NAMALWA (cell line): Measurements from ENCODE around the gene ST6GALNAC5.

Experiments used
- DNase-seq: peaks from one replicate; pipeline ENCODE4 v3.0.0-alpha.2; 2015; ENCODE audit warnings: low spot score

The ST6GALNAC5 gene

DNA sequence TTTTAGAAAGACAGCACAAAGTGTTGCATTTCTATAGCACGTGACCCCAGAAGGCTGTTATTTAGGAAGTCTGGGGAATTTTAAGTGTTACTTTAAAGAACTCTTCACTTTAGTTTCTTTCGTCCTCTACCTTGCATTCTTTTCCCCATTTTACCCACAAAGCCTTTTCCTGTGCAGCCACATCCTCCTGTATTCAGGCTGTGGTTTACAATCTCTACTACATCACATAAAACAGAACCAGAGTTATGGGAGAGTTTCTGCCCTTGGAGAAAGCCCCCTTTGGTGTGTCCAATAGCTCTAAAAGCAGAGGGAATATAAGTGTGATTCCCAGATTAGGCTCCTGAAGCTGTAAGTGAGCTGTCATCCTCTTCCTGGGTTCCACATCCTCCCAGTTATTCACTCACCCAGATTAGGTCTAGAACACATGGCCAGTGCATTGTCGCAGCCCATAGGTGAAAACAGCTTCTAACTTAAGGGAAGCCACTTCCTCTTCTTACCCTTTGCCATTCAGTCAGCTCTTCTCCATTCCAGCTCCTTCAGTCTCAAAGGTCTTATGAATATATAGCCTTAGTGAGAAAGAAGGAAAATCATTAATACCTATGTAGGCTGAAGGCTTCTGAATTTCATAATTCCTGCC, 180.8 kb downstream of the ST6GALNAC5 start:
- no peak for DNase-seq

DNA sequence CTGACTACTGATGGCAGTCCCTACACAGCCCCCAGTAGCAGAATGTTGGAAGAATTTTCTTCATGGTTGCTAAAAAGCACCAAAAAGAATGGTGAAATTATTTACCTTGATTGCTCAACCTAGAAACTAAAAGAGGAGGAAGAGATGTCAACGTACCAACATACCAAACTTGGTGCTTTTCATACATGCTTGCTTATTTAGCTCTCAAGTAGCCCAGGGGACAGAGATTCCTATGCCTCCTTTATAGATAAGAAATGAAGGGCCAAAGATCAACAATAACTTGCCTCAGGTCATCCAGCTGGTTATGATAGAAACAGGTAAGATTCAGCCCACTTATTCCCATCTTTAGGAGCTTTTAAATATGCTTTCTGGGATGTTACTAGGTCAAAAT, 181.3 kb downstream of the ST6GALNAC5 start:
- no peak for DNase-seq

DNA sequence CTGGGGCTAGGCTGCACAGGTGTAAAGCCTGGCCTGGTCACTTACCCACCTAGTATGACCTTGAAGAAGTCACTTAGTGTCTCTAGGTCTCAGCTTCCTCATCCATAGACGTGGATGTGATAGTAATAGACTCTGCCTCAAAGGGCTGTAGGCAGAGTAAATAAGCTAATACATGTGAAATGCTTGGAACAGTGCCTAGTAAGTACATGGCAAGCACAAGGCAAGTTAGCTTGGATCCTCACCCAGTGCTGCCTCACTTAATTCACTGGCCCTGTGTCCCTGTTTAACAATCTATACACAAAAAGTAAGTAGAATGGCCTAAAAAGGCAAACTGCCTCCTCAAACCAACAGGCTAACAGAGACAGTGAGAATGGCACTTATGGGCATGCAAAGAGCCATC, 184.1 kb downstream of the ST6GALNAC5 start:
- DNase-seq = no peak

DNA sequence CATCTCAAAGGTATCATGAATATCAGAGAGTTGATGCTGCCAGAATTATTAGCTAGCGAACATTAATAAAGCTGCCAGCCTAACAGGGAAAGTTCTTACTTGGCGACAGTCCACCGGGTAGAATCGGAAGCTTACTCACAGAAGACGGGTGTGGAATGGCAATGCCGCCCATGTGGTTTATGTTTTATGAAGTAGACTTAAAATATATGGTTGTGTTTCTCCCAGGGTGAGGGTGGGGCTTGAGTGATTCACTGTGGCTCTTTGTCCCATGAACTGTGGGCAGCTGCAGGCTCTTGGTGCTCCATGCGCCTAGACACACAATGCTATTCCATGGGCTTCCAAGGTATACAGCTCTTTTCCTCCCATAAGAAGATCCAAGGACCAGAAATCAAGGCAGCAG, 189.2 kb downstream of the ST6GALNAC5 start:
- no peak for DNase-seq

DNA sequence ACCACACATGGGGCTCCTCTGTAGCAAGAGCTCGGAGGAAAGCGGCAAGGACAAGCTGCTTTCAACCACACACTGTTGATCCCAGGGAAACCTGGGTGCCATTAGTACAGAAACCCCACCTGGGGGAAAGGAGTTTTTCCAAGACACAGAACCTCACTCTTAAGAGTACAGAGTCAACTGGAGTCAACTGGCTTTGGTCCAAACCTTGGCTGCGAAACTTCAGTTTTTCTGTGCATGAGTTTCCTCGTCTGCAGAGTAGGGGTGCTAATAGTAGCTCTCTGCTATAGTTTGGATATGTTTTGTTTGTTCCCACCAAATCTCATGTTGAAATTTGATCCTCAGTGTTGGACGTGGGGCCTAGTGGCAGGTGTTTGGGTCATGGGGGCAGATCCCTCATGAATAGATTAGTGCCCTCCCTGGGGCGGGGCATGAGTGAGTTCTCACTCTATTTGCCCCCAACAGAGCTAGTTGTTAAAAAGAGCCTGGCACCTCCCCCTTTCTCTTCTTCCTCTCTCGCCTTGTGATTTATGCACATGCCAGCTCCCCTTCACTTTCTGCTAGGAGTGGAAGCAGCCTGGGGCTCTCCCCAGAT, 190.8 kb downstream of the ST6GALNAC5 start:
- DNase-seq = no peak

DNA sequence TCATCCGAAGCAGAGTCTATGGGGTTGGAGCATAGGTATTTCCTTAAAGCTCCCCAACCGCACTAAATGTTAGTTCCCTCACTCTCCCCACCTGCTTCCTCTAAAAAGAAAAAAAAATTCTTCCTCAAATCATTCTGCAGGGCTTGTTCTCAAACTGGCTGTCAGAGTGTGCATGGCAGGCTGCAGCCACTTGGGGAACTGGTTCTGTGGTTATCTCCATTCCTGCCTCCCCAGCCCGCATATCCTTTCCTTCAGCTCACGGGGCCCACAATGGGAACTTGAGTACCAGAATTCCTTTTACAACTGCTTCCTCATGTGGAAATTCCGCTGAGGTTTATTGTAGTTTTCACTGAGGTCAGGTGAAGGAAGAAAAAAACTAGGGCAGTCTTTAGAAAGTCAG, 192.7 kb downstream of the ST6GALNAC5 start:
- DNase-seq = no peak

DNA sequence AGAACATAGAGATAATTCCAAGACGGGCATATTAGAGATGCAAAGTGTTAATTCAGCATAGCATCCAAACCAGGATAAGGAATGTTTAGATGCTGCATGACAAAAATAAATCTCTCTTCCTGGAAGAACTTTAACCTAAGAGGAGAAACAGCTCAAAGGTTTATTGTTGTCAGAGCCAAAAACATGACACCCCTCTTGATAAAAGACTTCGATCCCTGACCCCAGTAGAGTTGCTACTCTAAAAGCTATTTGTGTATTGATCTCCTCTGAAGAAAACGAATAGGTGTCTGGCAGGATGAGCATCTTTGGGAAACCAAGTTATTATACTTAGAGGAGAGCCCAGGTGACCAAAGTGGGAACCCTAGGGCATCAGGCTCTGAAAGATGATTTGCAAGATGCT, 193.9 kb downstream of the ST6GALNAC5 start:
- no peak for DNase-seq

DNA sequence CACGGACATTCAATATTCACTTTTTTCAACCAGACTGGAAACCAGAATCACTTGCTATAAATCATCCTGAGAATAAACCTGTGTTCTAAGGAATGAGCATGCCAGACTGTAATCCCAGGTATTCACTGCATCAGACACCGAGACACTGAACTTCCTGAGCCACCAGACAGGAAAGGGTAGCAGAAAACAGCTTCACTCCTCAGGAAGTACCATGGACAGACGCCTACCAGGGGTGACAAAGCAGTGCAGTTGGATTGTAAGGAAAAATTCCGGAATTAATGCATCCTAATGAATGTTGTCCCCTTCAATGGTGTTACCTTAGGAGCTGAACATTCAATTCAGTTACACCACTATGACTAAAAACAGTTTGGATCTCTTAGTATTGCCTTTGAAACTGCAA, 195.8 kb downstream of the ST6GALNAC5 start:
- no peak for DNase-seq

DNA sequence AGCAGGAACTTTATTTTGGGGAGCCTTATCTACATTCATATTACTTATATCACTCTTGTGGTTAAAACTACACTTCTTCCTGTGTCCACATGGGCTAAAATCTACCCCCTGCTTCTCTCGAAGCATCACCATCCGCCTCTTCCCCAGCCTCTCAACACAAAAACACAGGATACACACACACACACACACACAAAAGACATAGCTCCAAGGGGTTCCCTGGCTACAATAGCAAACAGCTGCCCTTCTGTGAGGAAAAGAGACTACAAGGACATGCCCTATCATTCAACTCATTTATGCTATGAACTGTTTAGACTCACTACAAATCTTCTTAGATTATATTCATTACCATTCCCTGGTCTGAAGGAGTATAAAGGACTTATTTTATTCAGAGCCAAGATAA, 197.0 kb downstream of the ST6GALNAC5 start:
- DNase-seq = no peak

DNA sequence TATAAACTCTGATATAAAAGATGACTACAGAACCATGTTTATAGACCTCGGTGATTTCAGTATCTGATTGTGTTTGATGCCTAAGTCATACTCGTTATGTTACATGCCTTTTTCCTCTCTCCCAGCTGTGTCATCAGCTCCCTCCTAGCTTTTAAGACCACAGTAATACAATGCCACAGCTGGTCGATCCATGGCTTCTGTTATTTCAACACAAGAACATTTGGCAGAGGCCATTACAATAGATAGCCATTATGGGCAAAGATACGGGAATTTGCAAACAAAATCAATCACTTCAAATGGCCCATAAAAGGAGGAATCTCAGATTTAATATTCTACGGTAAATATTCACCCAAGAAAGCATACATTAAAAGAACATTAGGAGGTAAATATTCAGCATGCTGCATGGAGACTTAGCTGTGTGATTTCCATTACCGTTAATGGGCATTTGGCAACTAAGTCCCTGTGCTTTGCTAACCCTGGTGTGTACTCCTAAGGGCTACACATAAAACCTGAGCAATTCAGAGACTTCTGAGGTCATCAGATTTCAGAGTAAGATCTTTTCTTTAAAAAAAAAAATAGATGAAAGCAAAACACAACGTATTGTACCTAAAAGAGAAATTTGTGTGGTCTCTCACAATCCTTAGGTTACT, 198.5 kb downstream of the ST6GALNAC5 start:
- no peak for DNase-seq

DNA sequence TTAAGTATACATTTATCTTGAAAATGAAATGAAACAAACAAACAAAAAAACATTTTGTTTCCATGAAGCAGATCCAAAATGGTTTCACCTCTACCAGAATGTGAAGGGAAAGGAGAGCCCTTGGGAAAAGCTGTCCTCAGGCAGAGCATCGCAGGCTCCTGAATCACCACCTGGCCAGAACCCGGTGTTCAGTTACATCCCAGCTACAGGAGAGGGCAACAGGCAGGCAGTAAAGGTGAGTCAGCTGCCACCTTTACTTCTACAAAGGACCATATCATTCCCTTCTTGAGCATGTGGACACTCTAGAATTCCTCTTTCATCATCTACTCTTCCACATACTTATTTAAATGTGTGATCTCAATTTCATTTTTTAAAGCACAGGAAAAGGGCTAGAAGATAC, 200.7 kb downstream of the ST6GALNAC5 start:
- no peak for DNase-seq

DNA sequence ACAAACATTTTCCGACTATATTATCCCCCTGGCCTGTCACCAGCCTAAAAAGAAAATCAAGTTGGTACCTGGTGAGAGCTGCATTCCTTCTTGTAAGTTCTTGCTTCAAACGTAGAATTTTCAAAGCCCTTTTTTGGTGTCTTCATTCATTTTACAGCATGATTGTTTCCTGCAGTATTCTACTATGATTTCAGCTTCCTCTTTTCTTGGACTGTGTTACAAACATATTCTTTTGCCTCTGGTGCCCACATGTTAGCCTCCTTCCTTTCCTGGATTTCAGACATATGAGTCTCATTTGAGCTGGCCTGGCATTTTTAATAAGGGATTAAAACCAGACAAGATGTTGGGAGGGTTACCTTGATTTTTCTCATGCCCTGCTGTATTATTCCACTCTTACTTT, 209.5 kb downstream of the ST6GALNAC5 start:
- DNase-seq = no peak

DNA sequence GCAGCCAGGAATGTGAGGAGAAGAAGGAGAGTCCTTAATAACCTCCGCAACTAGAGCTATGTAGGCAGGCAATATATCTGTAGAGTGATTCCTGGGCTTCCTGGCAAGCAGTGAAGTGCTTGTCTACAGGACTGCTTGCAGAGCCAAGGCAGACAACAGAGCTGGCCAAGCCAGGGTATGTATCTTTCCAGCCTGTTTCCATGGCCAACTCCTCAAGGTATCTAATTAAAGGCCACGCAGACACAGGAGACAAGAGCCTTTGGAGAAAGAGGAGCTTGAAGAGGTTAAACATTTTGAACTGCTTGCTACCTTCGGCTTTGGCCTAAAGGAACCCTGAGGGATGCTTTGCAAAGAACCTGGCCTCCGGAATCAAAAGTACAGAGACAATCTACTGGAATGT, 214.6 kb downstream of the ST6GALNAC5 start:
- DNase-seq = no peak

DNA sequence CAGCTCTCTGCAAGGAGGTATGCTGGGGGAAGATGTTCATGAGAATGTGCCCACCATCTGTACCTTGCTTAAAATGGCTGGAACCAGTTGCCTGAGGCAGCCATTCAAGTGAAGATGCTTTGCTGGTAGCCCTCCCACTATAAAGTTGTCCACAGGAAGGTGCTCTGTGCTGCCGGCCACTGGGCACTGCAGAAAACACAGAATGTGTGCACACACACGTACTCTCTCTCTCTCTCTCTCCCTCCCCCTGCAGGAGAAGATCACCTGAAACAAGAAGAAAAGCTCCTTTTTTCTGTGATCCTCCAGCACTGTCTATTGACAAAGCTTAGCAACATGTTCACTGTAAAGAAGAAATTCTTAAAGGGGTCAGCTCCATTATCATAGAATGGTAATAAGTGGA, 217.2 kb downstream of the ST6GALNAC5 start:
- no peak for DNase-seq

DNA sequence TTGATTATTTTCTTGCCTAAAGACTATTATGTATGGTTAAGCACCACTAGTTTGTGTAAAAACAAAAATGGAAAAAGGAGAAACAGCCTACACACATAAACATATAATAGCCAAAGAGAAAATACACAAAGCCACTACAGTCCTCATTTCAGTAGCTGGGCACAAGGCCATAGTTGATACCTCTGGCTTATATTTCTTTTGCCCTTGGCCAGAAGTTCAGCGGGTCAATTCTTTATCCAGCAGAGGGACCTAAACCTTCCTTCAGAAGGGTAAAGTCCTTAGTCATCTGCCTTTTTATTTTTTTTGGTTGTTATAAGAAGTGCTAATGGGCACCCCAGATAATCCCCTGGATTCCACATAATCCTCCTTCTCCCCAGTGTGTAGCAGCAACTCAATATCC, 217.8 kb downstream of the ST6GALNAC5 start:
- no peak for DNase-seq

DNA sequence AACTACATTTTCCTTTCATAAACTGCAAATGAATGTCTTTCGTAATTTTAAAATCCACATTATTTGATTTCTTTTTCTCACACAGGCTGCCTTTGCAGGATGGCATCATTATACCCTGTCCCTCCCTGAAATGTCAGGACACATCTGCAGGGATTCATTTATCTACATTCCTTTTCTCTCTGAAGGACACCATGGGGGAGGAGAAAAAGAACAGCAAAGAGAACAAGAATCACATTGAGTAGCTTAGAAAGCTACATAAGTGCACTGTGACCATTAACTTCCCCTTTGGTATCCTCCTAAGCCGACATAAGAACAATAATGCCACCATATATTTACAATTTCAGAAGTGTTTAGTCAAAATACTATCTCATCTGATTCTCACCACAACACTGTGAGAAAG, 222.5 kb downstream of the ST6GALNAC5 start:
- no peak for DNase-seq

DNA sequence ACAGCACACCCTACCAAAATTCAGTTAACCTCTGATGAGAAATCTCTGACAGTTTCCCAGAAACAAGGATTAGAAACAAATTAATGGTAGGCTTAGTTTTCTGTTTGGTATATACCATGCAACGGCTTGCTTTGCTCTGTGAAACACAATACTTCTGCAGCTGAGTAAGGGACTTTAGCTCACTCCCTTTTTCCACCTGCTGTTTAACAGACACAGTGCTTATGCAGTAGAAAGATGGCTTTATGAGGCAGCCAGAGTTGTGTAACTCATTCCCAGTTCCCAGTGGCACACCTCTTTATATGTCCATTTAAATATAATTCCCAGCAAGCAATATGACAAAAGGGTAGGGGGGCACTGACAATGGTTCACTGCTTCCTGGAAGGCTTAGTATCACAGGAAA, 228.0 kb downstream of the ST6GALNAC5 start:
- DNase-seq = no peak

DNA sequence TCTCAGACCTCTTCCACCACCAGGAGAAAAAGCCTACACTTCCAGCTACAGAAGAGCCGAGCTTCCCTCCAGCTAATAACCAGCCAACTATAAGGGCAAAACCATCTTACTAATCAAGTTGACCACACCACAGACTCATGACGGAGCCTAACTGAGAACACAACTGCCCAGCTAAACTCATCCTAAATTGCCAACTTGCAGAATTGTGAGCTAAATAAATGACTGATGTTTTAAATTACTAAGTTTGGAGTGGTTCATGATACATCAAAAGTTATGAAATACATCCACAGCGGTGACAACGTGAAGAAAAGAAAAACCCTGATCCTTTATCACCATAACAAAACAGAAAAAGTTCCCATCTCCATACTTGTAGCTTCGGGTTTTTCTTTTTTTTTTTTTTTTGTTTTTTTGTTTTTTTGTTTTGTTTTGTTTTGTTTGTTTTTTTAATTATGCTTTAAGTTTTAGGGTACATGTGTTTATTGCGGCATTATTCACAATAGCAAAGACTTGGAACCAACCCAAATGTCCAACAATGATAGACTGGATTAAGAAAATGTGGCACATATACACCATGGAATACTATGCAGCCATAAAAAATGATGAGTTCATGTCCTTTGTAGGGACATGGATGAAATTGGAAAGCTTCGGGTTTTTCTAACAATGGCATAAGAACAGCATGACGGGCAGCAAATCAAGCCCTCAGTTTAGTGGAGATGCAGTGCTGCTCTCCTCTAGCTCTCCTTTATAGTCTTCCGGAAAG, 229.4 kb downstream of the ST6GALNAC5 start:
- no peak for DNase-seq

DNA sequence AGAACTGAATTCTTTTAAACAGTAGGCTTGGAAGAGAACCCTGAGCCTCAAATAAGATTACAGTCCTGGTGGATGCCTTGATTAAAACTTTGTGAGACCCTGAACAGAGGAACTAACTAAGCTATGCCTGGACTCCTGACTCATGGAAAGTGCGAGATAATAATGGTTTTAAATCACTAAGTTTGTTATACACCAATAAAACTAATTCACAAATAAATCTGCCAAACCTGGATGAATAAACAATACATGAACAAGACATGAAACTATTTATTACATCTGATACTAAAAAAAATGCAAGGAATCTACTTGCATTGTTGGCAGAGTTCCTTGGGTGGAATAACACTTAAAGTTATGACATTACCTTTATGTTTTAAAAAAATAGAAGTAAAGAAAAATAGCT, 233.6 kb downstream of the ST6GALNAC5 start:
- no peak for DNase-seq

DNA sequence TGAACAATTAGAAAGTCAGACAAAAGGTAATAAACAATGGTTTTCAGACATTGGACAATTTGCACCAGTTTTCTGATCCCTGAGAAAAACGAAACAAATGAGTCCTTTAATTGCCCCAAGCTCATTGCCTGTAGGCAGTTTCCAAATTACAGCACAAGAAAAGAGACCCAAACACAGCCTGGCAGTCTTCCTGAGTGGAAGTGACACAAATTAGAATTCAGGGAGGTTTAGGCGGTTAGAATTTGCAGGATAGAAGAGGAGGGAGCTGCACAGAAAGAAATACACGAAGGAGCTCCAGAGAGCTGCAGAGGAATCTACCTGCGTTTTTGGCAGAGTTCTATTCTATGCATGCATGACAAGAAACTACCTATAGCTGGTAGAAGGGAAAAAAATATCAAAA, 236.2 kb downstream of the ST6GALNAC5 start:
- DNase-seq = no peak

DNA sequence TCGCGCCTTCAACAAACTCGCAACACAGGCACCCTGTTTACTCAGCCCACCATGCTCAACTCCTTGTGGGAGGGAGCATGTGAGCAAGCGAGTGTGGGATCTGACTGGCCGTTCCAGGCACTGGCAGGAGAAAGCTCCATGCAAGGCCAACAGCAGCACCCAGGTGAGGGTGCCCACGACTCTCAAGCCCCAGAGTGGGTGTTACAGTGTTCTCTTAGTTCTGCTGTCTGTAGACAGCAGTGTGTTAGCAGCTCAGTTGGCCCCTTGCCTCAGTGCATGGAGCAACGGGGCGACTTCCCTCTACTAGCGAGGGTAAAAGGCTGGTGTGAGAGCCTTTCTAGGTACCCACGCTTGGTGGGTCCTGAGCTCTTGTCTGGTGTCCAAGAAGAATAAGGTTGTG, 237.4 kb downstream of the ST6GALNAC5 start:
- no peak for DNase-seq
